ENCODE measurements around the gene UCK2.

GRCh38 chr1:165795894-165796293, 31.5 kb upstream of the UCK2 start:
- no peak for TF ChIP-seq EZH2 (IDR thresholded peaks at IDR 0.05; ENCODE audit: borderline replicate concordance, low read length)
- no peak for TF ChIP-seq CTCF (IDR thresholded peaks at IDR 0.05; ENCODE audit: low read length)
